AG04450 (cell line): ENCODE results near the gene BCL10. TPM values are rescaled to one million over a fixed set of nuclear protein-coding genes. Genes with fewer than 3 reads are reported as not detected.
A peak's percentile ranks its signal among the peaks of the same experiment; 100 is the strongest.

Source experiments
- CTCF ChIA-PET: fragments of 300-600, 350-600 bp; formaldehyde crosslinking; extraction: SDS; loops from one replicate; lab custom pipeline; 2022; ENCODE audit warnings: antibody characterized with exemption, inconsistent platforms; lab: Charles Lee
- POLR2A ChIA-PET: fragments of 350-600 bp; formaldehyde crosslinking; extraction: SDS; loops from one replicate; lab custom pipeline; 2021; ENCODE audit warnings: antibody characterized with exemption, inconsistent platforms; lab: Yijun Ruan, JAX
- DNase-seq: peaks from one replicate; pipeline ENCODE4 v3.0.0-alpha.2; 2011; ENCODE audit warnings: low read depth, low spot score
- H3K27ac ChIP-seq: one replicate; pipeline ENCODE4 v1.5.1; 2012; ENCODE audit warnings: low read depth, low read length, control low read depth
- H3K27me3 ChIP-seq: one replicate; pipeline ENCODE4 v1.6.0; 2012; ENCODE audit warnings: low read length; ENCODE audit not compliant: control insufficient read depth, insufficient read depth
- H3K4me3 ChIP-seq: 2 replicates; pipeline ENCODE4 v1.5.1; 2011; ENCODE audit warnings: mild to moderate bottlenecking, low read depth, low read length, control low read depth
- H3K9me3 ChIP-seq: 2 replicates; pipeline ENCODE4 v1.5.1; 2012; ENCODE audit warnings: low read length; ENCODE audit not compliant: control insufficient read depth, insufficient read depth
- polyA plus RNA-seq: library from polyadenylated mRNA; depleted of rRNA; stranded (reverse); fragments of >200 nt; gene quantifications from 2 replicates; pipeline ENCODE4 v1.2.3, GENCODE V29; 2011
- TF ChIP-seq, protein P1 (sequence below): IDR thresholded peaks from 2 replicates; pipeline ENCODE4 v1.5.1; 2011; ENCODE audit warnings: low read depth, low read length, control low read depth, inconsistent platforms

The BCL10 gene
- polyA plus RNA-seq, 1 experiment, result 19.4 TPM

DNA sequence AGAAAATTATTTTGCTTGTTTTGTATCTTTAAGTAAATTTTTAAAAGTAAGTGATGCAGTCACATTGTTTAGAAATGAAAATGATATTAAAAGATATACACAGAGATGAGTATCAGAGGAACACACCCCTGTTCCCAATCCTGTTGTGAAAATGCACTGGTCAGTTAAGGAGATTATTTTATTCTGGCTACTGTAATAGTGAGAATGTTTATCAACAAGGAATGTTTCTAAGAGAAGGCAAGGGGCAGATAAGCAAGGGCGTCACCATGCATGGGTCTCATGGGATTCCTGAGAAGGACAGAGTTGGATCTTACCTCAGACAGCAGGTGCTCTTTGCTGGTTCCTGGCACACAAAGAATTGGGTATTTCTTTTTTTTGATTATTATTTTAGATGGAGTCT is 38.8 kb downstream of the BCL10 start:
- no peaks in the 10 kb centered on the region; the same call in 1 of the 2 replicates for H3K9me3 ChIP-seq
- H3K27ac ChIP-seq, result no peak overlapping the region
- ChIA-PET CTCF (no interaction called here), POLR2A (no interaction called here)
- no peak for DNase-seq
- no peaks in the 10 kb centered on the region for H3K27me3 ChIP-seq
- no peak overlapping the region for H3K4me3 ChIP-seq
- TF ChIP-seq, protein P1, sequence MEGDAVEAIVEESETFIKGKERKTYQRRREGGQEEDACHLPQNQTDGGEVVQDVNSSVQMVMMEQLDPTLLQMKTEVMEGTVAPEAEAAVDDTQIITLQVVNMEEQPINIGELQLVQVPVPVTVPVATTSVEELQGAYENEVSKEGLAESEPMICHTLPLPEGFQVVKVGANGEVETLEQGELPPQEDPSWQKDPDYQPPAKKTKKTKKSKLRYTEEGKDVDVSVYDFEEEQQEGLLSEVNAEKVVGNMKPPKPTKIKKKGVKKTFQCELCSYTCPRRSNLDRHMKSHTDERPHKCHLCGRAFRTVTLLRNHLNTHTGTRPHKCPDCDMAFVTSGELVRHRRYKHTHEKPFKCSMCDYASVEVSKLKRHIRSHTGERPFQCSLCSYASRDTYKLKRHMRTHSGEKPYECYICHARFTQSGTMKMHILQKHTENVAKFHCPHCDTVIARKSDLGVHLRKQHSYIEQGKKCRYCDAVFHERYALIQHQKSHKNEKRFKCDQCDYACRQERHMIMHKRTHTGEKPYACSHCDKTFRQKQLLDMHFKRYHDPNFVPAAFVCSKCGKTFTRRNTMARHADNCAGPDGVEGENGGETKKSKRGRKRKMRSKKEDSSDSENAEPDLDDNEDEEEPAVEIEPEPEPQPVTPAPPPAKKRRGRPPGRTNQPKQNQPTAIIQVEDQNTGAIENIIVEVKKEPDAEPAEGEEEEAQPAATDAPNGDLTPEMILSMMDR, result no peak

DNA sequence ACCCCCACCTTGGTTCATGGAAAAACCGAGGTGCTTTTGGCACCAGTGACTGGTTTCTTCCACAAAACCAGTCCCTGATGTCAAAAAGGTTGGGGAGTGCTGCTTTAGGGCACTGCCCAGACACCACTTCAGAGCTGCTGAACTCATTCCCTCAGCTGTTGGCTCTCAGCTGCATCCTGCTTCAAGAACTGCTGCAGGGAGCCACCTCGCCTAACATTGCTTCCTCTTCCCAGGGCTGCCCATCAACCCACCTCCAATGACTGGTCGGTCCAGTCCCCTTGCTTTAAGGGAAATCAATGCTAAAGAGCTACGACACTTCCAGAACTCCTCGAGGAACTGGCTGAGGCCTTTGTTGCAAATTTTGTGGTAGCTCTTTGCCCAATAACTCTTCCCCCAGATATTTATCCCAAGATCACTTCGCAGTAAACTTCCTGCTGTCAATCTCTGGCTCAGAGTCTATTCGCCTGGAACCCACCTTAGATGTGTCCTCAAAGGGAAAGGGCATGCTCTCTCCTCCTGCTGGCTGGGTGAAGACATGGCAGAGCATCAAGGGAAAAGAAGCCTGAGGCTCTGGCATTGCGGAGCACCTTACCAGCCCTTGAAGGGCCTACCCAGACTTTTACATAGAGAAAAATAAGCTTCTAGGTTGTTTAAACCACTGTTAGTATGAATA is 46.0 kb downstream of the BCL10 start:
- TF ChIP-seq, protein P1, result peak; percentile 33; the same call in 1 of the 2 replicates
- CTCF ChIA-PET, result interaction anchor here (0.6 to 2.3 kb wide), 8 partner anchors 10 to 1474 kb away, joined by 3 to 7 read pairs (median 4); partner anchors contain the start of genes C1orf52 and SH3GLB1
- DNase-seq, result no peak
- POLR2A ChIA-PET, result no interaction called here
- Histone ChIP-seq H3K27ac (no peak overlapping the region), H3K27me3 (no peaks in the 10 kb centered on the region), H3K9me3 (no peaks in the 10 kb centered on the region), H3K4me3 (no peak overlapping the region)

DNA sequence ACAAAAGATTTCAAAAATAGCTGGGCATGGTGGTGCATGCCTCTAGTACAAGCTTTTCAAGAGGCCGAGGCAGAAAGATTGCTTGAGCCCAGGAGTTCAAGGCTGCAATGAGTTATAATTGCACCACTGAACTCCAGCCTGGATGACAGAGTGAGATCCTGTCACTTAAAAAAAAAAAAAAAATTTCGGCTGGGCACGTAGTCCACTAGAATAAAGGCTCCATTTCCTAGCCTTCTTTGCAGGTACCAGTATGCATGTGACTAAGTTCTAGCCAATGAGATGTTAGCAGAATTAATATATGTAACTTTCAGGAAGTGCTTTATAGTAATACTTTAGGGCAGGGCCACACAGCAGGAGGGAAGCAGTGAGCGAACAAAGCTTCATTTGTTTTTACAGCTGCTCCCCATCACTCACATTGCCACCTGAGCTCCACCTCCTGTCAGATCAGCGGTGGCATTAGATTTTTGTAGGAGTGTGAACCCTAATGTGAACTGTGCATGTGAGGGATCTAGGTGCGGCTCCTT is 46.8 kb downstream of the BCL10 start:
- Histone ChIP-seq H3K27me3 (no peaks in the 10 kb centered on the region), H3K4me3 (no peak overlapping the region), H3K27ac (no peak overlapping the region), H3K9me3 (no peaks in the 10 kb centered on the region)
- ChIA-PET CTCF (interaction anchor here (0.6 to 2.3 kb wide), 5 partner anchors 11 to 285 kb away, joined by 3 to 7 read pairs (median 5); partner anchors contain the start of gene C1orf52), POLR2A (no interaction called here)
- no peak for DNase-seq
- TF ChIP-seq, protein P1, result no peak

DNA sequence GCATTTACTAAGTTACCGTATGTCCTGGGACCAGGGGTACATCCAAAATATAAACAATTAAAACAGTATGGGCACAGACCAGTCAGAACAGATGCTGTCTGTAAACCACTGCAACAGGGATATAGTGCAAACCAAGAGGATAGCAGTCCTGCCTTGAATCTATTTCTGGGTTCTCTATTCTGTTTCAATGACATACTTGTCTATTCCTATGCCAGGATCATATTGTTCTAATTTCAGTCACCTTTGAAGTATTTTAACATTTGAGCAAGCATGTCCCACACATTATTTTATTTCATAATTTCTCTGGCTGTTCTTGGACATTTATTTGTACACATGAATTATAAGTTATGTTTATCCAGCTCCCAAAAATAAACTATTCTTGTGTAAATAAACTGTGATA is 47.5 kb downstream of the BCL10 start:
- no peaks in the 10 kb centered on the region for H3K27me3 ChIP-seq
- no peak for DNase-seq
- ChIA-PET CTCF (interaction anchor here (0.6 to 1.6 kb wide), 5 partner anchors 11 to 284 kb away, joined by 3 to 7 read pairs (median 5); partner anchors contain the start of gene C1orf52), POLR2A (no interaction called here)
- H3K4me3 ChIP-seq, result no peak overlapping the region
- TF ChIP-seq, protein P1, result no peak
- no peak overlapping the region for H3K27ac ChIP-seq
- no peaks in the 10 kb centered on the region for H3K9me3 ChIP-seq
